Smooth muscle cell (in vitro differentiated cells): ENCODE data around the gene TOMM40L. TPM values are rescaled to one million over a fixed set of nuclear protein-coding genes. Genes with fewer than 3 reads are reported as not detected.

Source experiments
- DNase-seq: peaks from one replicate; lab custom pipeline; 2025; ENCODE audit not compliant: unreplicated experiment; lab: John Stamatoyannopoulos, UW
- H2AFZ ChIP-seq: fragments of 200-600 bp; sonication (generic); 2 replicates; pipeline ENCODE4 v1.6.0; 2016; ENCODE audit warnings: antibody characterized with exemption, low read depth, mild to moderate bottlenecking
- H3F3A ChIP-seq: fragments of 200-600 bp; sonication (generic); 2 replicates; pipeline ENCODE4 v1.6.0; 2017; ENCODE audit warnings: antibody characterized with exemption, low read depth
- H3K27ac ChIP-seq: fragments of 200-600 bp; sonication (generic); 2 replicates; pipeline ENCODE4 v1.5.1; 2016; ENCODE audit warnings: low read depth, mild to moderate bottlenecking
- H3K27me3 ChIP-seq: fragments of 200-600 bp; sonication (generic); 2 replicates; pipeline ENCODE4 v1.6.1; 2016; ENCODE audit warnings: low read depth, mild to moderate bottlenecking
- H3K36me3 ChIP-seq: fragments of 200-600 bp; sonication (generic); 2 replicates; pipeline ENCODE4 v1.5.1; 2016; ENCODE audit warnings: low read depth
- H3K4me1 ChIP-seq: fragments of 200-600 bp; sonication (generic); 2 replicates; pipeline ENCODE4 v1.5.1; 2016; ENCODE audit warnings: low read depth
- H3K4me2 ChIP-seq: fragments of 200-600 bp; sonication (generic); 2 replicates; pipeline ENCODE4 v1.6.0; 2016; ENCODE audit warnings: mild to moderate bottlenecking
- H3K4me3 ChIP-seq: fragments of 200-600 bp; sonication (generic); 2 replicates; pipeline ENCODE4 v1.5.1; 2016; ENCODE audit warnings: mild to moderate bottlenecking
- H3K79me2 ChIP-seq: fragments of 200-600 bp; sonication (generic); 2 replicates; pipeline ENCODE4 v1.6.0; 2016; ENCODE audit warnings: low read depth, mild to moderate bottlenecking
- H3K9ac ChIP-seq: fragments of 200-600 bp; sonication (generic); 2 replicates; pipeline ENCODE4 v1.6.0; 2016; ENCODE audit warnings: low read depth
- H3K9me3 ChIP-seq: fragments of 200-600 bp; sonication (generic); replicated peaks from 2 replicates; pipeline ENCODE4 v1.5.1; 2016; ENCODE audit warnings: low read depth
- H4K20me1 ChIP-seq: fragments of 200-600 bp; sonication (generic); 2 replicates; pipeline ENCODE4 v1.6.0; 2016; ENCODE audit warnings: low read depth
- CTCF ChIP-seq: fragments of 200-600 bp; sonication (generic); IDR thresholded peaks from 2 replicates; pipeline ENCODE4 v1.5.1; 2017; ENCODE audit warnings: borderline replicate concordance, mild to moderate bottlenecking, antibody characterized with exemption; ENCODE audit not compliant: insufficient read depth, poor library complexity, severe bottlenecking
- WGBS: methylation state at CpG from one replicate; pipeline ENCODE4 v1.1.7; 2016; ENCODE audit warnings: low lambda C conversion rate; 5-methylcytosine and 5-hydroxymethylcytosine counted together
- polyA plus RNA-seq: library from polyadenylated mRNA; unstranded; fragments of >200 nt; fragmentation: Nextera tagmentation; extraction: Ambion mirVana; gene quantifications from 2 replicates; pipeline ENCODE4 v1.2.1, GENCODE V29; 2016
- total RNA-seq: library from RNA; depleted of rRNA; stranded (reverse); fragments of >200 nt; gene quantifications from 2 replicates; pipeline ENCODE4 v1.2.3, GENCODE V29; 2014

Gene TOMM40L
- total and polyA plus RNA-seq, 2 experiments from 2014 or later = 8.6 to 9.0 TPM

- Histone ChIP-seq H3K36me3 (no peaks in the 10 kb centered on the region), H3K4me2 (no peak overlapping the region), H2AFZ (no peak overlapping the region), H3F3A (no peaks in the 10 kb centered on the region), H3K4me3 (no peak overlapping the region), H3K27me3 (peaks cover 47% of the 10 kb centered on the region), H3K9me3 (peaks cover 6% of the 10 kb centered on the region), H4K20me1 (no peaks in the 10 kb centered on the region), H3K9ac (no peak overlapping the region), H3K27ac (no peak overlapping the region), H3K4me1 (no peaks in the 10 kb centered on the region), H3K79me2 (no peaks in the 10 kb centered on the region)
- no peak for TF ChIP-seq CTCF
- no peak for DNase-seq
- WGBS = 70% methylated on average over 9 of the region's 9 CpGs
These were observed 34.8 kb downstream of the TOMM40L start for GRCh38 chr1:161260376-161261260.

- TF ChIP-seq CTCF = no peak
- H3K27me3 ChIP-seq = peaks cover 47% of the 10 kb centered on the region
- no peak overlapping the region for H3K4me2 ChIP-seq
- no peaks in the 10 kb centered on the region for H3F3A ChIP-seq
- no peaks in the 10 kb centered on the region for H3K36me3 ChIP-seq
- no peak overlapping the region for H3K27ac ChIP-seq
- DNase-seq = no peak
- no peaks in the 10 kb centered on the region for H4K20me1 ChIP-seq
- H3K4me1 ChIP-seq = no peaks in the 10 kb centered on the region
- H3K9me3 ChIP-seq = peaks cover 6% of the 10 kb centered on the region
- H3K79me2 ChIP-seq = no peaks in the 10 kb centered on the region
- WGBS = 87% methylated on average over 12 of the region's 12 CpGs
- H2AFZ ChIP-seq = no peak overlapping the region
- H3K4me3 ChIP-seq = no peak overlapping the region
- H3K9ac ChIP-seq = no peak overlapping the region
These were observed 35.7 kb downstream of the TOMM40L start for GRCh38 chr1:161261261-161262235.

GRCh38 chr1:161265305-161265704 is 39.4 kb downstream of the TOMM40L start:
- Histone ChIP-seq H3K4me1 (no peaks in the 10 kb centered on the region), H4K20me1 (no peaks in the 10 kb centered on the region), H3F3A (no peaks in the 10 kb centered on the region), H3K9me3 (no peaks in the 10 kb centered on the region), H3K9ac (no peak overlapping the region), H3K79me2 (no peaks in the 10 kb centered on the region), H3K27ac (no peak overlapping the region), H3K27me3 (peaks cover 23% of the 10 kb centered on the region), H3K4me3 (no peak overlapping the region), H2AFZ (no peak overlapping the region), H3K4me2 (no peak overlapping the region), H3K36me3 (no peaks in the 10 kb centered on the region)
- TF ChIP-seq CTCF = no peak
- 70% methylated on average over 5 of the region's 5 CpGs for WGBS
- no peak for DNase-seq
